ENCODE data around the gene G6PC2.

Gene G6PC2

DNA sequence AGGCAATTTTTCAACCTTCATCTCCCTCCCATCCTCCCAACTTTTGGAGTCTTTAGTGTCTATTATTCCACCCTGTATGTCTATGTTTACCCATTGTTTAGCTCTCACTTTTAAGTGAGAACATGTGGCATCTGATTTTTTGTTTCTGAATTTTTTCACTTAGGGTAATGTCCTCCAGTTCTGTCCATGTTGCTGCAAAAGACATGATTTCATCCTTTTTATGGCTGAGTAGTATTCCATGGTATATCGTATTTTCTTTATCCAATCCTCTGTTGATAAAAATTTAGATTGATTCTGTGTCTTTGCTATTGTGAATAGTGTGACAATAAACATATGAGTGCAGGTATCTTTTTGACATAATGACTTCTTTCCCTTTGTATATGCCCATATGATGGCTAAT is 48.2 kb downstream of the G6PC2 start:
- no peak for DNase-seq

DNA sequence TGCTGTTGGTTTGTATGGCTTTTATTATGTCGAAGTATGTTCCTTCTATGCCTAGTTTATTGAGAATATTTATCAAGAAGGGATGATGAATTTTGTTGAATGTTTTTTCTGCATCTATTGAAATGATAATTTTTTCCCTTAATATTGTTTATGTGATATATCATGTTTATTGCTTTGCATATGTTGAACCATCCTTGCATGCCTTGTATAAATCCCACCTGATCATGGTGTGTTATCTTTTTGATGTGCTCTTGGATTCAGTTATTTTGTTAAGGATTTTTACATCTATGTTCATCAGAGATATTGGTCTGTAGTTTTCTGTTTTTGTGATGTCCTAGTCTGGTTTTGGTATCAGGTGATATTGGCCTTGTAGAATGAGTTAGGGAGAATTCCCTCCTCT is 50.8 kb downstream of the G6PC2 start:
- DNase-seq: no peak

DNA sequence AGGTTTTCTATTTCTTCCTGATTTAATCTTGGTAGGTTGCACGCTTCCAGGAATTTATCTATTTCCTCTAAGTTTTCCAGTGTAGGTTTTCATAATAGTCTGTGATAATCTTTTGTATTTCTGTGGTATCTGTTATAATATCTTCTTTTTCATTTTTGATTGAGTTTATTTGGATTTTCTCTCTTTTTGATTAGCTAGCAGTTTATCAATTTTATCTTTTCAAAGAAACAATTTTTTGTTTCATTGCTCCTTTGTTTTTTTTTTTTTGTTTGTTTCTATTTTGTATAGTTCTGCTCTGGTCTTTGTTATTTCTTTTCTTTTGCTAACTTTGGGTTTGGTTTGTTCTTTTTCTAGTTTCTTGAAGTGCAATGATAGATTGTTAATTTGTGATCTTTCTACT is 51.3 kb downstream of the G6PC2 start:
- DNase-seq: no peak

DNA sequence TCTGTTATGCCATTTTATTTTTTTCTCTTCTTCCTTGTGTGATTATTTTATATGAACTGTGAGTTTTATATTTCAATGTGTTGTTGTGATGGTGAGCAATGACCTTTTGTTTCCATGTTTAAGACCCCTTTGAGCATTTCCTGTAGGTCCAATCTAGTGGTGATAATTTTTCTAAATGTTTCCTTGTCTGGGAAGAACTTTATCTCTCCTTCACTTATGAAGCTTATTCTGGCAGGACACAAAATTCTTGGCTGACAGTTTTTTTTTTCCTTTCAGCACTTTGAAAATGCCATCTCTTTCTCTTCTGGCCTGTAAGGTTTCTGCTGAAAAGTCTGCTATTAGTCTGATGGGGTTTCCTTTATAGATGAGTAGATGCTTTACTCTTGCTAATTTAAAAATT is 53.2 kb downstream of the G6PC2 start:
- no peak for DNase-seq

DNA sequence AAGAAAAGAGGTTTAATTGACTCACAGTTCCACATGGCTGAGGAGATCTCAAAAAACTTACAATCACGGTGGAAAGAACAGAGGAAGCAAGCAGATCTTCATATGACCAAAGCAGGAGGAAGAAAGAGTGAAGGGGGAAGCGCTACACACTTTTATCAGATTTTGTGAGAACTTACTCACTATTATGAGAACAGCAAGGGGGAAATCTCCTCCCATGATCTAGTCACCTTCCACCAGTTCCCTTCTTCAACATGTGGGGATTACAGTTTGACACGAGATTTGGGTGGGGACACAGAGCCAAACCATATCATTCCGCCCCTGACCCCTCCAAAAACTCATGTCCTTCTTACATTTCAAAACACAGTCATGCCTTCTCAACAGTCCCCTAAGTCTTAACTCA is 54.2 kb downstream of the G6PC2 start:
- DNase-seq: no peak

DNA sequence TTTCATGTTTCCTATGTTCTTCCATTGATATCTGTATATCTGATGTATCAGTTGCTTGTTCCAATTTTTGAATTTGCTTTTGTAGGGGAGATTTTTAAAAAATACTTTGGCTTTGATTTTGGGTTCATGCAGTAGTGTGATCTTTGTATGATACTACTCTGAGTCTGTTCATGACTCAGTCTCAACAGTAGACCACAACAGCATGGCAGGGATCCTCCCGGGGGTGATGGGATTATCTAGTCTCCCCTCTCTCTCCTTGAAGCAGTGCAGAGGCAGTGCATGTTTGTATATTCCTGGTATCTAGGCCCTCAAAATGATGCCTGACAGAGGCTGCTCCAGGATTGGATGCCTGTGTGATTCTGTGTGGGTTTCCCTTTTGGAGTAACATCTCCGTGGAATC is 55.3 kb downstream of the G6PC2 start:
- DNase-seq: no peak
